CD4-positive, CD25-positive, alpha-beta regulatory T cell (primary cell): ENCODE data around the gene FBLN7. TPM values are rescaled to one million over a fixed set of nuclear protein-coding genes. Genes with fewer than 3 reads are reported as not detected.
A peak's percentile ranks its signal among the peaks of the same experiment; 100 is the strongest.

Source experiments
- ATAC-seq, 2 donors: fragments of 150-1000 bp; cut with Tn5 transposase; one replicate each; pipeline ENCODE4 v1.10.0; 2021; ENCODE audit warnings: low read depth in 2 of 2, moderate number of reproducible peaks in 2 of 2, moderate library complexity in 1 of 2
- DNase-seq, 3 donors: peaks; one replicate each; pipeline versions ENCODE4 v3.0.0 to v3.0.0-alpha.2; 2012 to 2022; ENCODE audit warnings: mixed read lengths in 1 of 3
- H3K27ac ChIP-seq: one replicate; pipeline ENCODE4 v1.7.0; 2013; ENCODE audit warnings: mild to moderate bottlenecking, low read length; ENCODE audit not compliant: insufficient read depth, poor library complexity, severe bottlenecking
- H3K27me3 ChIP-seq: one replicate; pipeline ENCODE4 v1.7.0; 2013; ENCODE audit warnings: low read length; ENCODE audit not compliant: control insufficient read depth, insufficient read depth
- H3K36me3 ChIP-seq: one replicate; pipeline ENCODE4 v1.7.0; 2013; ENCODE audit warnings: mild to moderate bottlenecking, low read length, moderate library complexity; ENCODE audit not compliant: control insufficient read depth, insufficient read depth
- H3K4me1 ChIP-seq: 2 replicates; pipeline ENCODE4 v1.7.0; 2013; ENCODE audit warnings: mild to moderate bottlenecking, low read length; ENCODE audit not compliant: insufficient read depth, control insufficient read depth, poor library complexity, severe bottlenecking
- H3K4me3 ChIP-seq: one replicate; pipeline ENCODE4 v1.7.0; 2013; ENCODE audit warnings: low read depth, mild to moderate bottlenecking, low read length, moderate library complexity
- H3K9me3 ChIP-seq, 2 experiments: 1 replicate in 1 of 2; 2 replicates in 1 of 2; pipeline ENCODE4 v1.7.0; 2013; ENCODE audit warnings: low read length in 2 of 2, mild to moderate bottlenecking in 1 of 2, moderate library complexity in 1 of 2; ENCODE audit not compliant: control insufficient read depth in 2 of 2
- H3K27ac Mint-ChIP-seq, 3 donors: one replicate each; pipeline ENCODE4 v1.8.0; 2020 to 2022; ENCODE audit warnings: mild to moderate bottlenecking in 3 of 3, mixed read lengths in 3 of 3, moderate library complexity in 2 of 3
- H3K27me3 Mint-ChIP-seq: one replicate; pipeline ENCODE4 v1.8.0; 2022; ENCODE audit warnings: mild to moderate bottlenecking, mixed read lengths
- H3K36me3 Mint-ChIP-seq: one replicate; pipeline ENCODE4 v1.8.0; 2020; ENCODE audit warnings: mixed read lengths
- H3K4me1 Mint-ChIP-seq, 4 donors: one replicate each; pipeline ENCODE4 v1.8.0; 2020 to 2022; ENCODE audit warnings: mixed read lengths in 4 of 4, mild to moderate bottlenecking in 1 of 4
- H3K4me3 Mint-ChIP-seq, 4 donors: one replicate each; pipeline ENCODE4 v1.8.0; 2020 to 2022; ENCODE audit warnings: mild to moderate bottlenecking in 4 of 4, mixed read lengths in 4 of 4, moderate library complexity in 3 of 4
- H3K9me3 Mint-ChIP-seq, 7 donors: one replicate each; pipeline ENCODE4 v1.8.0; 2020 to 2022; ENCODE audit warnings: mixed read lengths in 7 of 7, mild to moderate bottlenecking in 3 of 7, moderate library complexity in 2 of 7
- polyA plus RNA-seq, 4 donors: library from polyadenylated mRNA; unstranded; fragments of 300-500 nt; fragmentation: Illumina TruSeq; gene quantifications; one replicate each; pipeline ENCODE4 v1.2.3, GENCODE V29; 2021
- total RNA-seq: library from RNA; stranded (reverse); gene quantifications from one replicate; pipeline ENCODE4 v1.2.3, GENCODE V29; 2022

FBLN7 gene
- total and polyA plus RNA-seq, 5 donors from 2014 or later: 19.3 to 40.2 (median 36.0) TPM

GRCh38 chr2:112154246-112155117, 16.3 kb downstream of the FBLN7 start:
- DNase-seq (peak; percentile 15 to 79 (median 71)), ATAC-seq (peak; percentile 79 to 89)
- Mint-ChIP-seq H3K27ac (peak overlapping the region; percentile 93 to 96 (median 94)), H3K4me1 (peaks cover 10 to 34% (median 24%) of the 10 kb centered on the region in 4 donors), H3K27me3 (peaks cover 4% of the 10 kb centered on the region), H3K36me3 (no peaks in the 10 kb centered on the region), H3K4me3 (peak overlapping the region; percentile 76 to 87 (median 82)), H3K9me3 (no peaks in the 10 kb centered on the region)
- H3K27me3 ChIP-seq: no peaks in the 10 kb centered on the region
- no peaks in the 10 kb centered on the region for H3K9me3 ChIP-seq
- H3K27ac ChIP-seq: peak overlapping the region; percentile 66
- peak overlapping the region; percentile 58 for H3K4me3 ChIP-seq
- H3K4me1 ChIP-seq: peaks cover 26% of the 10 kb centered on the region
- H3K36me3 ChIP-seq: no peaks in the 10 kb centered on the region

- H3K4me3 Mint-ChIP-seq: peak overlapping the region; percentile 76 to 87 (median 82)
- H3K36me3 Mint-ChIP-seq: no peaks in the 10 kb centered on the region
- H3K27me3 ChIP-seq: no peaks in the 10 kb centered on the region
- no peaks in the 10 kb centered on the region for H3K36me3 ChIP-seq
- H3K4me1 ChIP-seq: peaks cover 26% of the 10 kb centered on the region
- ATAC-seq (peak; percentile 47 to 63), DNase-seq (peak; percentile 16 to 85 (median 49))
- H3K9me3 ChIP-seq: no peaks in the 10 kb centered on the region
- peak overlapping the region; percentile 66 for H3K27ac ChIP-seq
- peaks cover 1% of the 10 kb centered on the region for H3K27me3 Mint-ChIP-seq
- H3K27ac Mint-ChIP-seq: peak overlapping the region; percentile 93 to 96 (median 94)
- H3K4me3 ChIP-seq: peak overlapping the region; percentile 58
- peaks cover 13 to 37% (median 22%) of the 10 kb centered on the region in 4 donors for H3K4me1 Mint-ChIP-seq
- no peaks in the 10 kb centered on the region for H3K9me3 Mint-ChIP-seq
Measured at GRCh38 chr2:112155331-112156151, 17.4 kb downstream of the FBLN7 start.

GRCh38 chr2:112156152-112156986, 18.2 kb downstream of the FBLN7 start:
- DNase-seq: peak in 2 of 3 donors; percentile 12 to 30
- Histone ChIP-seq H3K4me3 (peak overlapping the region; percentile 34), H3K9me3 (no peaks in the 10 kb centered on the region), H3K27ac (peak overlapping the region; percentile 66), H3K36me3 (no peaks in the 10 kb centered on the region), H3K27me3 (no peaks in the 10 kb centered on the region), H3K4me1 (peaks cover 26% of the 10 kb centered on the region)
- no peaks in the 10 kb centered on the region for H3K36me3 Mint-ChIP-seq
- ATAC-seq: no peak
- H3K9me3 Mint-ChIP-seq: no peaks in the 10 kb centered on the region
- H3K4me1 Mint-ChIP-seq: peaks cover 13 to 37% (median 22%) of the 10 kb centered on the region in 4 donors
- H3K27me3 Mint-ChIP-seq: no peaks in the 10 kb centered on the region
- peak overlapping the region; percentile 76 to 87 (median 82) for H3K4me3 Mint-ChIP-seq
- H3K27ac Mint-ChIP-seq: peak overlapping the region; percentile 93 to 96 (median 94)

- Mint-ChIP-seq H3K27ac (no peak overlapping the region), H3K4me3 (peak overlapping the region in 2 of 4 donors; percentile 41 to 57)
Measured at GRCh38 chr2:112157472-112157871, 19.3 kb downstream of the FBLN7 start.

GRCh38 chr2:112159454-112159921, 21.3 kb downstream of the FBLN7 start:
- Histone ChIP-seq H3K36me3 (no peaks in the 10 kb centered on the region), H3K9me3 (no peaks in the 10 kb centered on the region), H3K4me1 (peaks cover 24% of the 10 kb centered on the region), H3K4me3 (no peak overlapping the region), H3K27ac (no peak overlapping the region), H3K27me3 (no peaks in the 10 kb centered on the region)
- Mint-ChIP-seq H3K9me3 (no peaks in the 10 kb centered on the region), H3K27ac (no peak overlapping the region), H3K4me1 (peaks cover 13 to 29% (median 23%) of the 10 kb centered on the region in 4 donors), H3K27me3 (no peaks in the 10 kb centered on the region), H3K36me3 (no peaks in the 10 kb centered on the region), H3K4me3 (peak overlapping the region in 1 of 4 donors; percentile 38)
- DNase-seq (no peak), ATAC-seq (no peak)

More at GRCh38 chr2:112157472-112157871, 19.3 kb downstream of the FBLN7 start:
- H3K27ac ChIP-seq: no peak overlapping the region
- H3K27me3 ChIP-seq: no peaks in the 10 kb centered on the region
- H3K36me3 ChIP-seq: no peaks in the 10 kb centered on the region
- ATAC-seq (no peak), DNase-seq (no peak)
- no peaks in the 10 kb centered on the region for H3K9me3 ChIP-seq
- no peak overlapping the region for H3K4me3 ChIP-seq
- Mint-ChIP-seq H3K27me3 (no peaks in the 10 kb centered on the region), H3K4me1 (peaks cover 13 to 37% (median 22%) of the 10 kb centered on the region in 4 donors), H3K36me3 (no peaks in the 10 kb centered on the region), H3K9me3 (no peaks in the 10 kb centered on the region)
- peaks cover 26% of the 10 kb centered on the region for H3K4me1 ChIP-seq

- ATAC-seq: no peak
- Mint-ChIP-seq H3K4me3 (no peak overlapping the region), H3K36me3 (no peaks in the 10 kb centered on the region), H3K27ac (no peak overlapping the region), H3K27me3 (no peaks in the 10 kb centered on the region), H3K9me3 (no peaks in the 10 kb centered on the region), H3K4me1 (peaks cover 13 to 18% (median 15%) of the 10 kb centered on the region in 4 donors)
- H3K9me3 ChIP-seq: no peaks in the 10 kb centered on the region
- no peak overlapping the region for H3K27ac ChIP-seq
- no peak for DNase-seq
- H3K4me1 ChIP-seq: peaks cover 13% of the 10 kb centered on the region
- no peaks in the 10 kb centered on the region for H3K27me3 ChIP-seq
- H3K4me3 ChIP-seq: no peak overlapping the region
- no peaks in the 10 kb centered on the region for H3K36me3 ChIP-seq
Measured at GRCh38 chr2:112160283-112161250, 22.4 kb downstream of the FBLN7 start.
